GM19025 (cell line): ENCODE measurements around the gene ANO6.

Experiments used
- ATAC-seq: cut with Tn5 transposase; IDR thresholded peaks from one replicate; pipeline ENCODE4 v1.9.1; 2021; ENCODE audit warnings: mild to moderate bottlenecking, low read depth, moderate library complexity; ENCODE audit not compliant: unreplicated experiment

Gene ANO6

DNA sequence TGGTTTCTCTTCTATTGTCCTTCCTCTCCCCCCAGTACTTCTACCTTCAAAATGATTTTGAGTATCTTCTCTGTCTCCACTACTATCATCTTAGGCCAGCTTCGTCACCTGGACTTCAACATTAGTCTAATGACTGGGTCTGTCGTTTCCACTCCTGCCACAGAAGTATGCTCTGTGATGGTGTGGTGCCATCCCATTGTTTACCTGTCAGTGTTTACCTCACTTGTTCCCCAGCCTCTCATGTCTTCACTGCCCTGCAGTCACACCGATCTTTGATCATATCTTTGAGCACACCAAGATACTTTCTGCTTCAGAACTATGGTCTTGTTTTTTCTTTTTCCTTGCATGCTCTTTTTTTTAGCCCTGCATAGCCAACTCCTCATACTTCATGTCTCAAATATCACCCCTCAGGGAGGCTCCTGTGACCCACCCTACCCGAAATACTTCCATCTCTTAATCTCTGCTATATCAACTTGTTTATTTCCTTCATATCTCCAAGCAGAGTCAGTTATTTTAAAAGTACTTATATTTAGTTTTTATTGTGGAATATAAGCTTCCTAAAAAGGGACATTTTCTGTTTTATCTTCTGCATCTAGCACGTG lies 60.4 kb downstream of the ANO6 start:
- no peak for ATAC-seq

DNA sequence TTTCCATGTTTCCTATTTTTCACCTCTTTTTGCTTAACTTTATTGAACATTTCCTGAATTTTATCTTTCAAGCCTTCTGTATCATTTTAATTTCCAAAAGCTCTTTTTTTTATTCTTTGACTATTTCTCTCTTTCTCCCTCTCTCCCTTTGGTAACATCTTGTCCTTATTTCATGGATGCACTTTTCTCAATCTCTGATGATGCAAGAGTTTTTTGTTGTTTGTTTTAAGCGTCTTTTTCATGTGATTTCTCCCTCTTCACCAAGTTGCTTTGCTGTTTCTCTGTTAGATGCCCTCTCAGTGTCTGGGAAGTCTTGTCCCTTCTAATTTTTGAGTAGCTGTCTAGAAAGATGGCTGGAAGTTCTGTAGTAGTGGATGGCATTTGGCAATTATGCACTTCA lies 62.6 kb downstream of the ANO6 start:
- ATAC-seq: no peak

DNA sequence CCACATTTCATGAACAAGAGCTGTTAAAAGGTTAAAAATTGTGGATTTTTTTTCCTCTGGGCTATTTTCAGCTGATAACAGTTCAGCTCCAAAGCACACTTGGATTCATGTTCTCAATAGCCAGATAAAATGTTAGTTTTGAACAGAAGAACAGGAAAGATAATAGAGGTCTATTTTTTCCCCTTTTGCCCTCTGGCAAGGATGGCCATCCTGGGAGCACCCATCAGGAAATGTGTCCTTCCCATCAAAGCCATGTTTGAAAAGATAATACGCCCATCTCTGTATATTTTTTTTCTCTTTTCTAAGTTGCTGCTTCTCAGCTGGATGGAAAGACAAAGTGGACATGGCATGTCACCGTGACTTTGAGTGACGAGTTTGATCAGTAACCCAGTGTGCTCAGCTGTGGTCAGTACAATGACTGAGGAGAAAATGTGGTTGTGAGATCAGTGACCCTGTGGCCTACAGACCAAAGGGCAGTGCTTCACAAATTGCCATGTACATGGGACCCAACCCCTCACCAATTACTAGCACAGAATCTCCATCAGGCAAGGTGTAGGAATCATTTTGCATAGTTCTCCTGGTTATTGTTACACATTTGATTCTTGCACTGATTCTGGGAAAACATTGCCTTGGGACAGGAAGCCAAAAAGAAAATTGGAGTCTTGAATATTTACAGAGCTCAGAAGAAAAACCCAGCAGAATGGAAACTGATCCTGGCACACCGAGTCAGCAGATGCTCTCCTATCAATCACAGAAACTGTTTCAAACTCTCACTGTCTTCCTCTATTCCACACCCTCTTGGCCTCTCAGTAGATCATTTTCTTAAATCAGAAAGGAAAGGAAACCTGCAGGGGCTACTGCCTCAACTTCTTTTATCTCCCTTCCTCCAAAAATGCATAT lies 64.3 kb downstream of the ANO6 start:
- ATAC-seq: no peak

DNA sequence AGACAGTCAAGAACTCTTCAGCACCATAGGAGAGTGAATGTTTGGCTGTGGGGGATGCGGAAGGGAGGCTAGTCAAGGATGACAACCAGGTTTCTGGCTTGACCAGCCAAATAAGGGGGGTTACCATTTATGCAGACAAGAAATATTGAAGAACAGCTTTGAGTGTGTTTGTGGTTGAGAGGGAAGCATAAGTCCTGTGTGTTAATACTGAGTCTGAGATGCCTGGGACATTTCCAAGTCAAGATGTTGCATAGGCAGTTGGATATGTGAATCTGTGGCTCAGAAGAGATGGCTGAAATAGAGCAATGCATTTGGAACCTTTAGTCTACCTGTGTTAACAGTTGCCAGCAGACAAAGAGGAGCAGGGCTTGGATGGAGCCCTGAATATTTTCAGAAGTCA lies 66.1 kb downstream of the ANO6 start:
- no peak for ATAC-seq

DNA sequence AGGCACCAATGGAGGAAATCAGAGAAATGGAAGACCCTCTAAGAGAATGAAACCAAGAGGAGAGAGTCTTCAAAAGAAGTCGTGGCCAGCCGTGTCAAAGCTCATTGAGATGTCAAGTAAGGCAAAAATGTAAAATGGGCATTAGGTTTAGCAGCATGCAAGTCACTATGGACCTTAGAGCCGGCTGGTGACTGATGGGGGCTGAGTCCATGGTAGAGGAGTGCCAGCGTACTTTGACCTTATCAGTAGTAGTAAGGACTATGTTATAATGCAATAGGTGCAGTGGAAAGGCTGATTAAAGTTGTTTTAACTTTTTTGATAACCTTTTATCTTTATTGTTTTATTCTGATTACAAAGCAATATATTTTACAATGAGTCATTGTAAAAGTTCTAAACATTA lies 66.5 kb downstream of the ANO6 start:
- ATAC-seq: no peak

DNA sequence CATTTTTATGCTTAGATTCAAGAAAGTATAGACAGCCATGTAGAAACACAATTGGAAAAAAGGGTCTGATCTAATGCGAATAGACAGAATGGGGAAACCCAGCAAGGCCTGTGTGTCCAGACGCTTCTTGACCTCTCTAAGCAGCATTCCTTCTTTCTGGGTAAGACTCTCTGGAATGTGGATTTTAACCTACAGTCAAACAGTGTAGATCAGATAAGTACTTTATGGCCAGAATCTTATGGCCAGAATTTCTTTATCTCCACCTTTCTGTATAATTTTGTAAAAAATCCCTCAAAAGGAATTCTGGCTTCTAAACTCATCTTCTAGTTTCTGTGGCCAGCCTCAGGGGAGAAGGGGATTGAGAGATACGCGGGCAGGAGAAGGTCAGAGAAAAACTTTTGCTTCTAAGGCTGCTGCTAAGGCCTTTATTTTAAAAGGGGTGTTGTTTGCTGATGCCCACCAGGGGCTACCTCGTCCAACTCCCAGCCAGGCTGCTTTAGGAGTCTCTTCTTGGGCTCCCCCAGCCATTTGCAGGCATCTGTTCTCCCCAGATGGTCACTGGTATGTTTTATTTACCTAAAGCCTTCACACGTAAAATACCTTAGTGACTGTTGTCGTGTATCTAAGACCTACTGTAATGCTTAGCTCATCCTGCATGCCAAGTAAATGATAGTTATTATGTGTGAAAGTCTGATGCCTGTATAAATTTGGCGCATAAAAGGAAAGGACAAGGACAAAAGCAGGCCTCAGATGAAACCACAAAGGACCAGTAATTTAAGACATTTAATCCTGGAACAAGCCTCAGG lies 68.4 kb downstream of the ANO6 start:
- ATAC-seq: no peak

DNA sequence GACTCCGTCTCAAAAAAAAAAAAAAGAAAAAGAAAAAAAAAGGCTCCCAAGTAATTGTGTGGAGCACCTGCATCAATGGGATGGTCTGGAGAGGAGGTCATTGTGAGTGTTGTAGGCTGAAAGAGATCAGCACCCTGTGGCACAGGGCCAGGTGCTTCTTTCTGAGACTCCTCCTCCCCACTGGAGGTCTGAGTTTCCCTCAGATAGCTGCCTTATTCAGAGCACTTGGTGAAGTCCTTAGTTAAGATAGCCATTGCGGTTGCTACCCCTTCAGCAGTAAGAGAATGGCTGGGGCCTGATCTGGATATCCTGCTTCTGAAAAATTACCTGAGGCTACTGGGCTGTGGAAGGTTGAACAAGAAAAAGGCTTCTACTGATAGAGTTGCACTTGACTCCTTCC lies 69.8 kb downstream of the ANO6 start:
- ATAC-seq: no peak

DNA sequence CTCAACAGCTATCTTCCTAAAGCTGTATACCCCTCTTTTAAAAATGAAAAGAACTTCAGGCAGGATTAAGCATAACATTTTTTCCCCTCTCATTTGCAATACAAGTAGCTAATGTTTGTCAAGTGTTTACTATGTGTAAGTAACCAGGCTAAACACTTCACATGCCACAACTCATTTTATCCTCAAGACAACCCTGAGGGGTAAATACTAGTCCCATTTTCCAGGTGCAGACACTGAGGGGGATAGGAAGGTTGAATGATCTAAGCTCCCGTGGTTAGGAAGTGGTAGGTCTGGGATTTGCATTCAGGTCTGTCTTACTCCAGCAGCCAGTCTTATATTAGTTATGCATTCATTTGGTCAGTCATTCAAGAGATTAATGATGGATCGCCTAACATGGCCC lies 70.7 kb downstream of the ANO6 start:
- ATAC-seq: no peak

DNA sequence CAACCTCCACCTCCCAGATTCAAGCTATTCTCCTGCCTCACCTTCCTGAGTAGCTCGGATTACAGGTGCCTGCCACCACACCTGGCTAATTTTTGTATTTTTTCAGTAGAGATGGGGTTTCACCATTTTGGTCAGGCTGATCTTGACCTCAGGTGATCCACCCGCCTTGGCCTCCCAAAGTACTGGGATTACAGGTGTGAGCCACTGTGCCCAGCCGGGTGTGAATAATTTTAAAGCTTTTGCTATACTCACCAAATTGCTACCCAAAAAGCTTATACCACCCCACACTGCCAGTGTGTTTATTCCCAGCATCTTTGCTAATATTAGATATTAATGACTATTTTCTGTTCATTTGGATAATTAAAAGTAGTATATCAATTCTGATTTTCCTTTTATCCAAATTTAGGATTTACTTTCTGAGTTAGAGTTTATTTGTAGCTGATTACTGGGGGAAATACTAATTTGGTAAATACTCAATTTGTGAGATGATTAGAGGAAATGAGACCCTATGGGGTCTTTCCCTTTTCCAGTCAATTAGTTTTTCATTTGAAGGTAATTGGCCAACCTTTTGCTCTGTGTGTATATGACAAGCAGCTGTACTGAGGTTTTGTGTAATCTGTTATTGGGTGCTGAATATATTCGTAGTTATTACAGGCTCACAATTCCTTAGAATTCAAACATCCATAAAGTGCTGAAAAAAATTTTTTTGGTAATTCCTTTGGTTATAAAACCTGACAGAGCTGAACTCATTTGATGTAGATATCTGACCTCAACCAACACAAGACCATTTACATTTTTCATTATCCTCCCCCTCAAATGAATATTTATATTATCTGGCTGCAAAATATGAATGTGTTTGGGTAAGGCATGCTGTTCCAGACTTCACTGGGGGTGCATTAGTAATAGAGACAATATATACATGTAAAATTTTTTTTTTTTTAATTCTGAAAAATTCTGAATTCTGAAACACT lies 73.6 kb downstream of the ANO6 start:
- no peak for ATAC-seq

DNA sequence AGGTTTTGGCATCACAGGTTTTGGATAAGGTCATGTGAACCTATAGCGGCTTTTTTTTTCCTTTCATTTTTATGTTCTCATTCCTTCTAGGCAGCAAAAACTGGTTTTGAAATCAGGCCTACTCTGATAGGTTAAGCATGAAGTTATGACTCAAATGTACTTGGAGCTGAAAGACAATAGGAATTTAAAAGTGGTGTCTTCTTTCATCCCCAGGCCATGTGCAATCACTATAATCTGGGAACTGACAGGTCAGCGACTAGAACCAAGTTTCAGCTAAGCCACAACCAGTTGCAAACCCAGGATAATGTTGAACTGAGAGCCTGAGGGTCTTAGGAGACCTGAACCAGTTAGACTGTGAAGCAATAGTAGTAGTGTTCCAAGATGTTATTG lies 74.3 kb downstream of the ANO6 start:
- ATAC-seq: no peak

DNA sequence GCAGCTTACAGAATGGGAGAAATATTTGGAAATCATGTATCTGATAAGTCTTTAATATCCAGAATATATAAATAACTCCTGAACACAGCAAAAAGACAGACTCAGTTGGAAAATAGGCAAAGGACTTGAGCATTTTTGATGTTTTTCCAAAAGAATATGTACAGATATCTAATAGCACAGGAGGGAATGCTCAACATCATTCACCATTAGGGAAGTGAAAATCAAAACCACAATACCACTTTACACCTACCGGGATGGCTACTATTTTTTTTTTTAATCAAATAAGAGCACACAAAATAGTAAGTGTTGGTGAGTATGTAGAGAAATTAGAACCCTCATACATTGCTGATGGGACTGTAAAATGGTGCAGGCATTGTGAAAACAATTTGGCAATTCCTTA lies 75.6 kb downstream of the ANO6 start:
- ATAC-seq: no peak

DNA sequence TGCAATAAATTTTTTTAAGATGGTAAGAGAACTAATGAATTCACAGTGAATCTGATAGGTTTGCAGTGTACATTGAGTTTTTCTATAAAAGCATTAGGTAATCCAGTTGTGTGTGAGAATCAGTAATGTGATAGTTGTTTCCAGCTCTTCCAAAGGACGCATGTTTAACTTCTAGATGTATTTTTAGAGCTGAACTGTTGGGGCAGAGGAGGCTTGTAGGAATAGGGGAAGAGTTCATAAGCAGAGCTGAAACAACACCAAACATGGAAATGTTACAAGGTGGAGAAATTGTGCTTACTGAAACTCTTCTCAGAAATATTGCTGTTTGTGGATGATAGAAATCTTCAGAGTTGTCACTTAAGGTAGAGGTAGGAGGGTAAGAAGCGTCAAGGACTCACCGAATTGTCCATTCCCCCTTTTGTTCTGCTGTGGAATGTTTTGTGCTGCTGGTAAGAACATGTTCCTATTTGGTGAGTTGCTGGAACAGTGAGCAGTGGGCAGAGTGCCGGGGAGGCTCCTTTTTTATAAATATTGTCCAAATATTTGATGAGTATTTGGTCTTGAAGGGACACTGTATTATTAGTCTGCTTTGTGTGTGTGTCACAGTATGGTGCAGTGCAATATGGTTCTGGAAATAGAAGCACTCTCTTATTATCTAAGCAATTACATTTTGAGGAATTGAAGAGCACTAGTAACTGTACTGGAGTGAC lies 76.7 kb downstream of the ANO6 start:
- ATAC-seq: no peak

DNA sequence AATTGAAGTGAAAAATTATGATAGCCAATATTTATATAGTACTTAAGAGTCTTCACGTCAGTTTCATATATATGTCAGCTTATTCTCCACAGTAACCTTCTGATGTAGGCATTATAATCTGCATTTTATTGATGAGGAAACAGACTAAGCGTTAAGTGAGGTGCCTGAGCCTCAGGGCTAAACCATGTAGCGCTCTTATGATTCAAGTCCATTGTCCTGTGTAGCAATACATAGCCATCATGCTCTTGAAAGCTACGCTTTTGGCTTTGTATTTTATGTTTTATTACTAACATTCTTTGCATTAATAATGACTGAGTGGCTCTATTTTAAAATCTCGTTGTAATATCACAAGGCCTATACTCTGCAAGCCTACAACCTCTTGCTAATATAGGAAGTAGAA lies 79.0 kb downstream of the ANO6 start:
- no peak for ATAC-seq

DNA sequence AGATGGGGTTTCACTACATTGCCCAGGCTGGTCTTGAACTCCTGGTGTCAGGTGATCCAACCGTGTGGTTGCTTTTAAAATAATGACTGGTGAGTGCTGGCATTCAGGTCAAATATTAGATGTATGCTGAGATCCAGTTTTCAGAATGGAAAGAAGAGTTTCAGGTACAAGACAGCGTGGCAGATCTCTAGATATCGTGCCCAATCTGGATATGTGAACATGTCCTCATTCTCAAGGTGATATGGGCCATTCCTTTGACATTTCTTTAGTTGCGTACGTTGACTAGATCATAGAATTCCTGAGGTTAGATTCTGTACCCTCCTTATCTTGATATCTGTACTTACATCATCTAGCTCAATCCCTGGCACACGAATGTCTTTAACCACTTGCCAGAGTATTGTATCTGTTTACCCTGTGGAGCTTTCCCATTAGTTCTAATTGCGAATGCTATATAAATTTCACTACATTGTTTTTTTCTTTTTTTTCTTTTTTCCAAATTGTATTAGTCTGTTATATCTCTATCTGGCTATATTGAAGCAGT lies 80.2 kb downstream of the ANO6 start:
- no peak for ATAC-seq

DNA sequence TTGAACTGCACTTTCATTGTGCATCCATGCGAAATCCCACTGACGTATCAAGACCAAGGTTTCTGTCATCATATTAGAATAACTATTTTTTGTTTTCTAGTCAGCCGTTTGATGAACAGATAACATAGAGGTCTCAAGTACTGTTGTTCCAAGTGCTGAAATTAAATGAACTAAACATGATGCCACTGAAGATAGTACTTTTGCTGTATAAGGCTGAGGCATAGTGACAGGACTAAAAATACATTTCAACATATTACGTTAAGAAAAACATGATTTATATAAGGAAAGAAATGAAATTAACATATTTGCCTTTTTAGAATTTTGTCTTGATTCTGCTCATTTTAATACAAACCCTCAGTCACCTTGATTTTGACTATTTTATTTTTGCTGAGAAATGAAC lies 82.2 kb downstream of the ANO6 start:
- no peak for ATAC-seq

DNA sequence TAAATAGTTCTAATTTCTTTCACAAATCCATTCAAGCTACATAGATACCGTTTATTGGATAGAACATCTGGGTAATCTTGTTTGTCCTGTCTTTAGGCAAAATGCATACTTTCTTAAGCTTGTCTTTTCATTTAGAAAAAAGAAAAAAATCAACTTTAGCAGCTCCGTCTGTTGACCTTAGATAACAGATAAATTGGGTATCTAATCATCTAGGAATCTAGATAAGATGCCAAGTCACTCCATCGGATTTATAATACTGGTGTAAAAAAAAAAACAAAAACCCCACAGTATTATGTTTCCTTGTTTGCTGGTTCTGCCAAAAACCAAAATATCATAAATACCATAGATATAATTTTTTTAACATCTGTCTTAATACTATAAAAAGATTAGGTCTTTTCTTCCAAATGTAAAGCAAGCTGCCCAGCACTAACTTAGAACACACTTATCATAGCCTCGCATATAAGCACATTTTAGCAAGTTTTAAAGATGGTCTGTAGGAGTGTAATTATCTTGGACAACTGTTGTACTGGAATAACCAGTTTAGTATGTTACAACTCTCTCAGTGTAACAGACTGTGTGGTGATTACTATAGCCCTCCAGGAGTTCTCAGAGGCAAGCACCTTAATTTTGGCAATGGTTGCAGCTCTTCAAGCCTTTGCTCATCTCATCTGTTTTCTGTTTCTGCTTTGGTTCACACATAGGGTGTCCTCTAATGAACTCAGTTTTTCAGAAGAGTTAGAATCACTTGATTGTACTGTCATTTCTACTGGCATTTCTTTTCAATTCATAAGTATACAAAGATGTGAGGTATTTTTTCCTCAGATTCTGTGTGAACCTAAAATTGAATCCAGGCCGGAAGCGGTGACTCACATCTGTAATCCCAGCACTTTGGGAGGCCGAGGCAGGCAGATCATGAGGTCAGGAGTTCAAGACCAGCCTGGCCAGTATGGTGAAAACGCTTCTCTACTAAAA lies 83.1 kb downstream of the ANO6 start:
- ATAC-seq: no peak

DNA sequence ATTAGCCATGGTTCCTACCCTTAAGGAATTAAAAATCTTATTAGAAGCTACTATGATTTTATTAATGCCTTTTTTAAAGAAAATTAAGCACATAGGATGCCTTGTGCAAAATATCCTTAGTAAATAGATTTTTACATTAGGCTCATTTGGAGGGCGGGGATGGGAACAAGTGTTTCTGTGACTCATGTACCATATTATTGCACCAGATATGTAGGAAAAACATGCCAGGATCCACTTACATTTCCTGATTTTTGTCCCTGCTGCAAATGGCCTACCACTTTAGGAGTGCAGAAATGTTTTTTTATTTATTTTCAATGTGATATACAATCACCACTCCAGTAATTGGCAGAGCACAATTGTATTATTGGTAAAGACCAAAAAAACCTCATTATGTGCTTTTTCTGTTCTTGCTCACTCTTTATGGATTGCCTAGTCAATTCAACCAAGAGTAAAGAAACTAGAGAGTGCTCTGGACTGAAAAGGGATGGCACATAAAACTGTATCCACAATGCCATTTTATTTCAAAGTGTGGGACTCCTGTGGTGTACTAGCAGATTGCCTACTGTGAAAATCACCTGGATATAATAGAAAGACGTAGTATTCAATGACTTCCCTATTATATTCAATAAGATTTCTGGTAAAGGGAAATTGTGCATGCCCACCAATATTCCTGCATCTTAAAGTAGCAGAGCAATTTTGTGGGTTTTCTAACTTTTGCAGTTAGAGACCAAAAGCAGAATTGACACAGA lies 86.9 kb downstream of the ANO6 start:
- no peak for ATAC-seq

DNA sequence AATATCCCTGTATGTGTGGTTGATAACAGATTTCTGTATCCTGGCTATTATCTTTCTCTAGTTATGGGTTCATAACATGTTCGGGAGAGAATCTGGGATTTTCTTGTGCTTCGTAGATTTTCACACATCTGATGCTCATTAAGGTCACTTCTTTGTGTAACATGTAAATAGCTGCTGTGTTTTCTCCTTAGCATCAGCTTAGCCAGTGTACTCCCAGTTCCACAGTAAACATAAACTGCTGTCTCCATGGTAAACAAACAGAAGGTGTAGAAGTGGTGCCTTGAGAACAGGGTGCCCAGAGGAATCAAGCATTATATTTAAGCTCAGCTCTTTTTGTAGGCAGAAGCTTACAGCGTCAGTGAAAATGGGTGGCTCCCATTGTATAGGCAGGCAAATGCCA lies 88.0 kb downstream of the ANO6 start:
- no peak for ATAC-seq
